HCT116 (cell line): ENCODE measurements around the gene SEC61A1. TPM values are rescaled to one million over a fixed set of nuclear protein-coding genes. Genes with fewer than 3 reads are reported as not detected.

Source experiments
- ATAC-seq: fragments of 200-7000 bp; cut with Tn5 transposase; 2 replicates; pipeline ENCODE4 v1.9.1; 2020; ENCODE audit warnings: mild to moderate bottlenecking, moderate library complexity
- BruUV-seq: library from RNA; stranded (reverse); fragments of 400-500 nt; replicated peaks from 2 replicates; lab custom pipeline; 2021; lab: Mats Ljungman, UMichigan
- CTCF ChIA-PET: fragments of 300-600 bp; sonication (Branson Sonifier 250); formaldehyde crosslinking; loops from one replicate; lab custom pipeline; 2021; ENCODE audit warnings: antibody characterized with exemption; lab: Charles Lee
- POLR2A ChIA-PET: fragments of 300-600, 350-600 bp; sonication (Branson Sonifier 250); formaldehyde crosslinking; loops from one replicate; lab custom pipeline; 2021; ENCODE audit warnings: antibody characterized with exemption; lab: Charles Lee
- RAD21 ChIA-PET, 2 experiments: fragments of 300-600 bp; sonication (Branson Sonifier 250); formaldehyde crosslinking; loops; one replicate each; lab custom pipeline; 2023; ENCODE audit warnings: low total read pairs in 2 of 2; ENCODE audit not compliant: uncharacterized antibody in 2 of 2, unreplicated experiment in 2 of 2, low non-redundant PET in 1 of 2; lab: Charles Lee
- DNase-seq: peaks from one replicate; pipeline ENCODE4 v3.0.0-alpha.2; 2010; ENCODE audit warnings: low read depth, low spot score
- H2AFZ ChIP-seq: fragments of 200-600 bp; shearing (Covaris generic), sonication (generic); 2 replicates; pipeline ENCODE4 v1.6.1; 2017; ENCODE audit warnings: low read depth, mixed run types, mixed read lengths, antibody characterized with exemption, low read length; ENCODE audit not compliant: poor library complexity, severe bottlenecking
- H3K27ac ChIP-seq: 2 replicates; pipeline ENCODE4 v1.5.1; 2012; ENCODE audit warnings: low read depth, low read length
- H3K27me3 ChIP-seq: fragments of 200-600 bp; sonication (generic); 2 replicates; pipeline ENCODE4 v1.6.1; 2016; ENCODE audit warnings: mixed run types, low read length, mixed read lengths; ENCODE audit not compliant: insufficient read depth
- H3K36me3 ChIP-seq, 2 experiments: fragments of 200-500 bp in 1 of 2; fragments of 200-600 bp in 1 of 2; sonication (Bioruptor generic) in 1 of 2; sonication (generic) in 1 of 2; 2 replicates each; pipeline versions ENCODE4 v1.5.1 to v1.6.1; 2014 to 2016; ENCODE audit warnings: low read length in 2 of 2, inconsistent platforms in 1 of 2, mixed read lengths in 1 of 2, mixed run types in 1 of 2; ENCODE audit not compliant: insufficient read depth in 2 of 2, control insufficient read depth in 1 of 2
- H3K4me1 ChIP-seq, 2 experiments: fragments of 200-600 bp in 1 of 2; sonication (generic) in 1 of 2; 2 replicates each; pipeline versions ENCODE4 v1.5.1 to v1.6.1; 2012 to 2017; ENCODE audit warnings: low read length in 2 of 2, inconsistent platforms in 1 of 2, mild to moderate bottlenecking in 1 of 2, mixed read lengths in 1 of 2, mixed run types in 1 of 2, moderate library complexity in 1 of 2; ENCODE audit not compliant: insufficient read depth in 2 of 2, control insufficient read depth in 1 of 2
- H3K4me2 ChIP-seq: fragments of 200-600 bp; sonication (generic); 2 replicates; pipeline ENCODE4 v1.6.1; 2017; ENCODE audit warnings: mixed run types, low read length, mixed read lengths
- H3K4me3 ChIP-seq, 2 experiments: fragments of 200-600 bp in 1 of 2; sonication (generic) in 1 of 2; replicated peaks in 1 of 2; 2 replicates each; pipeline ENCODE4 v1.5.1; 2011 to 2016; ENCODE audit warnings: low read length in 2 of 2, control low read depth in 1 of 2, low read depth in 1 of 2, mild to moderate bottlenecking in 1 of 2, mixed read lengths in 1 of 2, mixed run types in 1 of 2
- H3K79me2 ChIP-seq: fragments of 200-600 bp; sonication (generic); 2 replicates; pipeline ENCODE4 v1.6.1; 2017; ENCODE audit warnings: mild to moderate bottlenecking, mixed run types, low read length, moderate library complexity, mixed read lengths; ENCODE audit not compliant: insufficient read depth
- H3K9ac ChIP-seq: fragments of 200-600 bp; sonication (generic); 2 replicates; pipeline ENCODE4 v1.6.1; 2016; ENCODE audit warnings: low read length, mixed read lengths
- H3K9me2 ChIP-seq: fragments of 200-600 bp; sonication (generic), shearing (Covaris generic); 2 replicates; pipeline ENCODE4 v1.6.1; 2017; ENCODE audit warnings: mixed run types, mild to moderate bottlenecking, moderate library complexity; ENCODE audit not compliant: insufficient read depth
- H3K9me3 ChIP-seq, 2 experiments: fragments of 200-500 bp in 1 of 2; fragments of 200-600 bp in 1 of 2; sonication (Bioruptor generic) in 1 of 2; sonication (generic) in 1 of 2; 2 replicates each; pipeline ENCODE4 v1.6.1; 2014 to 2017; ENCODE audit warnings: low read length in 2 of 2, mixed read lengths in 2 of 2, inconsistent platforms in 1 of 2, low read depth in 1 of 2, mild to moderate bottlenecking in 1 of 2, mixed run types in 1 of 2, moderate library complexity in 1 of 2; ENCODE audit not compliant: control insufficient read depth in 1 of 2, insufficient read depth in 1 of 2
- H4K20me1 ChIP-seq: fragments of 200-600 bp; sonication (generic), shearing (Covaris generic); 2 replicates; pipeline ENCODE4 v1.6.1; 2017; ENCODE audit warnings: mixed run types, mild to moderate bottlenecking, moderate library complexity; ENCODE audit not compliant: insufficient read depth
- ATF3 ChIP-seq: IDR thresholded peaks from 2 replicates; pipeline ENCODE4 v1.6.1; 2012
- CBX3 ChIP-seq: IDR thresholded peaks from 2 replicates; pipeline ENCODE4 v1.6.1; 2012; ENCODE audit warnings: low read depth
- CTCF ChIP-seq, 3 experiments: fragments of 200-600 bp in 1 of 3; sonication (generic) in 1 of 3; IDR thresholded peaks in 2 of 3; conservative IDR thresholded peaks in 1 of 3; 2 replicates each; pipeline ENCODE4 v1.5.1; 2012 to 2017; ENCODE audit warnings: low read depth in 2 of 3, low read length in 2 of 3, antibody characterized with exemption in 1 of 3, borderline replicate concordance in 1 of 3, control low read depth in 1 of 3, mild to moderate bottlenecking in 1 of 3, mixed read lengths in 1 of 3, mixed run types in 1 of 3, moderate library complexity in 1 of 3; ENCODE audit not compliant: insufficient read depth in 1 of 3
- EGR1 ChIP-seq: IDR thresholded peaks from 2 replicates; pipeline ENCODE4 v1.6.1; 2012; ENCODE audit warnings: low read depth
- EZH2phosphoT487 ChIP-seq: fragments of 200-600 bp; IDR thresholded peaks from 2 replicates; pipeline ENCODE4 v1.6.1; 2018; ENCODE audit warnings: antibody characterized with exemption, borderline replicate concordance
- POLR2A ChIP-seq: IDR thresholded peaks from 2 replicates; pipeline ENCODE4 v1.7.0; 2011; ENCODE audit warnings: borderline replicate concordance; ENCODE audit not compliant: insufficient read depth, insufficient read length; ENCODE audit errors: extremely low read depth
- POLR2AphosphoS5 ChIP-seq: IDR thresholded peaks from 2 replicates; pipeline ENCODE4 v1.6.1; 2011; ENCODE audit warnings: mild to moderate bottlenecking, low read depth, low read length, moderate library complexity
- SP1 ChIP-seq: IDR thresholded peaks from 2 replicates; pipeline ENCODE4 v1.6.1; 2012; ENCODE audit warnings: low read depth
- SRF ChIP-seq: IDR thresholded peaks from 2 replicates; pipeline ENCODE4 v1.6.1; 2012; ENCODE audit warnings: low read depth
- intact Hi-C: fragments of 100-400 bp; cut with micrococcal nuclease; formaldehyde crosslinking; loops from 2 replicates; pipeline ENCODE4 v1.10.0; 2022
- total RNA-seq: library from RNA; stranded (reverse); gene quantifications from one replicate; pipeline ENCODE4 v1.2.1, GENCODE V29; 2021; ENCODE audit not compliant: unreplicated experiment

SEC61A1 gene
- total RNA-seq, 1 experiment from 2014 or later: 176 TPM

- no peak for TF ChIP-seq CTCF (IDR thresholded peaks at IDR 0.05 in 2 of 3, conservative IDR thresholded peaks at IDR 0.05 in 1 of 3; ENCODE audit: borderline replicate concordance in 1 of 3, insufficient read depth in 1 of 3, low read depth in 2 of 3, low read length in 2 of 3)
- no peak for TF ChIP-seq ATF3
- no peak for TF ChIP-seq EGR1
- no peak for TF ChIP-seq EZH2phosphoT487
- no peak for TF ChIP-seq POLR2A
- TF ChIP-seq SRF: no peak
- TF ChIP-seq POLR2AphosphoS5: no peak
- TF ChIP-seq CBX3: no peak
- no peak for TF ChIP-seq SP1
- no peaks in the 10 kb centered on the region for H3K9me3 ChIP-seq
- H4K20me1 ChIP-seq: no peaks in the 10 kb centered on the region
- H3K4me3 ChIP-seq: no peak overlapping the region
- no peak overlapping the region for H3K27ac ChIP-seq
- H3K27me3 ChIP-seq: no peaks in the 10 kb centered on the region
- no TSS peak for BruUV-seq
- H3K9me2 ChIP-seq: no peaks in the 10 kb centered on the region
- POLR2A ChIA-PET: no interaction called here
- CTCF ChIA-PET: no interaction called here
- intact Hi-C loops: no loop called here
- H3K36me3 ChIP-seq: peaks cover 20 to 67% of the 10 kb centered on the region in 2 experiments
- H2AFZ ChIP-seq: no peak overlapping the region
- H3K4me2 ChIP-seq: no peak overlapping the region
- RAD21 ChIA-PET: no interaction called here
- DNase-seq (no peak), ATAC-seq (no peak)
- H3K4me1 ChIP-seq: peaks cover 0 to 12% of the 10 kb centered on the region in 2 experiments; a peak in 3 of 4 replicates
- no peak overlapping the region for H3K9ac ChIP-seq
- peaks cover 22% of the 10 kb centered on the region for H3K79me2 ChIP-seq
Measured at GRCh38 chr3:128083396-128083795, 31.2 kb downstream of the SEC61A1 start.
